ENCODE results near the gene GPBAR1. TPM values are rescaled to one million over a fixed set of nuclear protein-coding genes. Genes with fewer than 3 reads are reported as not detected.

The GPBAR1 gene
- total and polyA plus RNA-seq, 9 of the 15 experiments (the other 6 are each of a cell fraction or from before 2014, with no cell fraction given) = not detected

DNA sequence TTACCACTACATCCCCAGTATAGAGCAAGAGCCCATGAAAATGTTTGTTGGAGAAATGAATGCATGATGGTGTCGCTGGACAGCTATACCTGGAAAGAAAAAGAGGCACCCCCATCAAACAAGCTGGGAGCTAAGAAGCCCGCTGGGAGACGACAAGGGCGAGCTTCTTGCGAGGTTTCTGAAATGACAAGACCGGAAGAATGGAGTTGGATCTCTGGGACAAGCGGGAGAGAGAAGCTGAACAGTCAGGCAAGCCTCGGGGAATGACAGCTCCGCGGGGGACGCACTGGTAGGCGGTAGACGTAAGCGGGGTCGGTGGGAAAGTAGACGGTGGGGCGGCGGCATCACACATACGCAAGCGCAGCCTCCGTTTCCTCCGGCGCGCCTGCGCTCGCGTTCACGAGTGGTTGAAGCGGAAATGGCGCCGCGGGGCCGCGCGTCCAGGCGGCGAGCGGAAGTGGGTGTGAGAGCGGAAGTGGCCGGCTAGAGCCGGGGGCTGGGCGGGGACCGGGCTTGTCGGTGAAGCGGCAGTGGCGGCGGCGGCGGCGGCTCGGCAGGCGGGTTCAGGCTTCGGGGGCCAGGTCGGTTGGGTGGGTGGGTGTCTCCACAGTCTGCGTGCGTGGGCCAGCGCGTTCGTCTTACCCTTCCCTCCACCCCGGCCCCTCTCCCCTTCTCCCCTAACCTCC is 44.0 kb upstream of the GPBAR1 start, which contains the start of gene ARPC2:
TSS of gene ARPC2 (plus strand) at position 516 of the 686 bp plus-strand sequence. CDS start 282 bp downstream, outside the sequence.
- no peak for FAIRE-seq
- TF ChIP-seq PML (IDR thresholded peaks at IDR 0.05; ENCODE audit: low read length) = peak; percentile 55; the same call in 1 of the 2 replicates
- TF ChIP-seq, protein P1, sequence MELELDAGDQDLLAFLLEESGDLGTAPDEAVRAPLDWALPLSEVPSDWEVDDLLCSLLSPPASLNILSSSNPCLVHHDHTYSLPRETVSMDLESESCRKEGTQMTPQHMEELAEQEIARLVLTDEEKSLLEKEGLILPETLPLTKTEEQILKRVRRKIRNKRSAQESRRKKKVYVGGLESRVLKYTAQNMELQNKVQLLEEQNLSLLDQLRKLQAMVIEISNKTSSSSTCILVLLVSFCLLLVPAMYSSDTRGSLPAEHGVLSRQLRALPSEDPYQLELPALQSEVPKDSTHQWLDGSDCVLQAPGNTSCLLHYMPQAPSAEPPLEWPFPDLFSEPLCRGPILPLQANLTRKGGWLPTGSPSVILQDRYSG (tag; conservative IDR thresholded peaks at IDR 0.05; ENCODE audit: low read depth) = peak; percentile 61; the same call in 1 of the 2 replicates
- peak; percentile 62 for TF ChIP-seq E2F8 (IDR thresholded peaks at IDR 0.05; ENCODE audit: low read depth, partially characterized antibody)
- TF ChIP-seq, protein P2, sequence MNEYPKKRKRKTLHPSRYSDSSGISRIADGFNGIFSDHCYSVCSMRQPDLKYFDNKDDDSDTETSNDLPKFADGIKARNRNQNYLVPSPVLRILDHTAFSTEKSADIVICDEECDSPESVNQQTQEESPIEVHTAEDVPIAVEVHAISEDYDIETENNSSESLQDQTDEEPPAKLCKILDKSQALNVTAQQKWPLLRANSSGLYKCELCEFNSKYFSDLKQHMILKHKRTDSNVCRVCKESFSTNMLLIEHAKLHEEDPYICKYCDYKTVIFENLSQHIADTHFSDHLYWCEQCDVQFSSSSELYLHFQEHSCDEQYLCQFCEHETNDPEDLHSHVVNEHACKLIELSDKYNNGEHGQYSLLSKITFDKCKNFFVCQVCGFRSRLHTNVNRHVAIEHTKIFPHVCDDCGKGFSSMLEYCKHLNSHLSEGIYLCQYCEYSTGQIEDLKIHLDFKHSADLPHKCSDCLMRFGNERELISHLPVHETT (CRISPR knock-in tag; conservative IDR thresholded peaks at IDR 0.05 in 1 of 2, IDR thresholded peaks at IDR 0.05 in 1 of 2) = peak in 1 of 2 experiments; percentile 80; a peak in 2 of 4 replicates
- TF ChIP-seq ILF3 (IDR thresholded peaks at IDR 0.05; ENCODE audit: borderline replicate concordance) = no peak
- TF ChIP-seq ZNF282 (CRISPR knock-in tag; IDR thresholded peaks at IDR 0.05) = no peak
- TF ChIP-seq MAFG (tag; conservative IDR thresholded peaks at IDR 0.05) = no peak
- TF ChIP-seq GABPB1 (CRISPR knock-in tag; IDR thresholded peaks at IDR 0.05) = peak; percentile 92
- no peak for TF ChIP-seq HNRNPL (IDR thresholded peaks at IDR 0.05; ENCODE audit: low read depth, low read length)
- TF ChIP-seq, protein P3, sequence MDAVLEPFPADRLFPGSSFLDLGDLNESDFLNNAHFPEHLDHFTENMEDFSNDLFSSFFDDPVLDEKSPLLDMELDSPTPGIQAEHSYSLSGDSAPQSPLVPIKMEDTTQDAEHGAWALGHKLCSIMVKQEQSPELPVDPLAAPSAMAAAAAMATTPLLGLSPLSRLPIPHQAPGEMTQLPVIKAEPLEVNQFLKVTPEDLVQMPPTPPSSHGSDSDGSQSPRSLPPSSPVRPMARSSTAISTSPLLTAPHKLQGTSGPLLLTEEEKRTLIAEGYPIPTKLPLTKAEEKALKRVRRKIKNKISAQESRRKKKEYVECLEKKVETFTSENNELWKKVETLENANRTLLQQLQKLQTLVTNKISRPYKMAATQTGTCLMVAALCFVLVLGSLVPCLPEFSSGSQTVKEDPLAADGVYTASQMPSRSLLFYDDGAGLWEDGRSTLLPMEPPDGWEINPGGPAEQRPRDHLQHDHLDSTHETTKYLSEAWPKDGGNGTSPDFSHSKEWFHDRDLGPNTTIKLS (IDR thresholded peaks at IDR 0.05; ENCODE audit: borderline replicate concordance, low read depth) = 0 out of 2 replicates have a peak, but pooled peaks have one; percentile 28
- 0 out of 2 replicates have a peak, but pooled peaks have one; percentile 25 for TF ChIP-seq ZBTB9 (CRISPR knock-in tag; IDR thresholded peaks at IDR 0.05)
- TF ChIP-seq STAG1 (CRISPR knock-in tag; IDR thresholded peaks at IDR 0.05; ENCODE audit: borderline replicate concordance) = no peak

More for the DNA sequence above, 44.0 kb upstream of the GPBAR1 start, which contains the start of gene ARPC2:
- 0% methylated on average over 29 of the region's 60 CpGs for WGBS (ENCODE audit: insufficient coverage, low coverage, missing lambda C conversion rate)
- in situ Hi-C loops (cut with MboI) = no loop called here
- peak within 1 kb of the TSS; percentile 98 for H3K4me3 ChIP-seq
- peak within 1 kb of the TSS; percentile 87 for H3K4me2 ChIP-seq (ENCODE audit: insufficient read depth, low read length)
- peaks cover 19% of the 10 kb centered on the region; the same call in 2 of the 3 replicates for H3K36me3 ChIP-seq (ENCODE audit: control insufficient read depth, insufficient read depth, low read length)
- H3K27me3 ChIP-seq (ENCODE audit: control insufficient read depth in 2 of 2, insufficient read depth in 2 of 2, low read length in 2 of 2) = no peaks in the 10 kb centered on the region
- intact Hi-C loops (cut with micrococcal nuclease) = no loop called here
- H3K9me3 ChIP-seq (replicated peaks; ENCODE audit: control insufficient read depth, insufficient read depth, low read depth, low read length) = no peaks in the 10 kb centered on the region
- ChIA-PET CTCF (ENCODE audit: low intra/inter-chr PET ratio) (no interaction called here), POLR2A (interaction anchor here (0.6 to 1.2 kb wide), 4 partner anchors 15 to 515 kb away, joined by 3 to 4 read pairs (median 4); partner anchors contain the start of gene PLCD4)
- DNase-seq (ENCODE audit: extremely low read depth in 1 of 4, low spot score in 3 of 4) (peak; percentile 89 to 95 (median 90)), ATAC-seq (peak; percentile 96)
- H2AFZ ChIP-seq (ENCODE audit: low read depth, low read length) = peak within 1 kb of the TSS; percentile 97
- no TSS peak for BruUV-seq (replicated peaks)
- H3K9ac ChIP-seq (ENCODE audit: insufficient read depth in 1 of 2, low read depth in 2 of 2, low read length in 2 of 2) = peak within 1 kb of the TSS; percentile 79 to 98
- H3K79me2 ChIP-seq (ENCODE audit: control insufficient read depth, insufficient read depth, low read length) = peaks cover 48% of the 10 kb centered on the region
- H3K9me1 ChIP-seq (ENCODE audit: control insufficient read depth, insufficient read depth, low read length) = no peaks in the 10 kb centered on the region
- peaks cover 9 to 15% of the 10 kb centered on the region in 2 experiments; a peak in 4 of 5 replicates for H3K4me1 ChIP-seq (replicated peaks in 1 of 2; ENCODE audit: control insufficient read depth in 2 of 2, insufficient read depth in 2 of 2, low read length in 2 of 2)
- H4K20me1 ChIP-seq (replicated peaks; ENCODE audit: control insufficient read depth, insufficient read depth, low read length) = peaks cover 13% of the 10 kb centered on the region; the same call in 1 of the 2 replicates
- H3K27ac ChIP-seq (ENCODE audit: extremely low read depth, low read depth, low read length) = peak within 1 kb of the TSS; percentile 90

Data from K562 (cell line).